D721Med (cell line): ENCODE data around the gene LIMK1.
A peak's percentile ranks its signal among the peaks of the same experiment; 100 is the strongest.

Experiments
- DNase-seq: peaks from one replicate; pipeline ENCODE4 v3.0.0; 2011; ENCODE audit warnings: low spot score; ENCODE audit not compliant: insufficient read length
- FAIRE-seq: peaks from 2 replicates; lab custom pipeline; 2011; peaks lifted over from hg19 to GRCh38; lab: Jason Lieb, UNC
- CTCF ChIP-seq: IDR thresholded peaks from 2 replicates; pipeline ENCODE4 v1.5.1; 2012; ENCODE audit warnings: mild to moderate bottlenecking, control low read depth; ENCODE audit not compliant: insufficient read depth; ENCODE audit errors: missing control alignments

Gene LIMK1

GRCh38 chr7:74095135-74095534 lies 11.5 kb downstream of the LIMK1 start:
- FAIRE-seq (no peak), DNase-seq (no peak)
- TF ChIP-seq CTCF = no peak

- no peak for FAIRE-seq
- DNase-seq = peak; percentile 53
- no peak for TF ChIP-seq CTCF
Observed at GRCh38 chr7:74097937-74098614, 14.5 kb downstream of the LIMK1 start.

GRCh38 chr7:74099031-74099430 lies 15.4 kb downstream of the LIMK1 start:
- no peak for TF ChIP-seq CTCF
- FAIRE-seq (no peak), DNase-seq (no peak)

- no peak for FAIRE-seq
- DNase-seq = no peak
- no peak for TF ChIP-seq CTCF
Observed at GRCh38 chr7:74101061-74101681, 17.6 kb downstream of the LIMK1 start.

GRCh38 chr7:74103219-74103772 lies 19.7 kb downstream of the LIMK1 start:
- no peak for DNase-seq
- no peak for TF ChIP-seq CTCF
- no peak for FAIRE-seq

- no peak for FAIRE-seq
- no peak for TF ChIP-seq CTCF
- no peak for DNase-seq
Observed at GRCh38 chr7:74104702-74105101, 21.1 kb downstream of the LIMK1 start.

GRCh38 chr7:74105992-74106391 lies 22.4 kb downstream of the LIMK1 start:
- no peak for TF ChIP-seq CTCF
- no peak for FAIRE-seq
- DNase-seq = no peak
